Activated T-cell treated with anti-CD3 and anti-CD28 coated beads for 48 hours (primary cell): Measurements from ENCODE around the gene HGFAC.

Experiments
- DNase-seq: peaks from one replicate; pipeline ENCODE4 v3.0.0-alpha.2; 2020; ENCODE audit warnings: low read depth

HGFAC gene

GRCh38 chr4:3486541-3487540 is 45.1 kb downstream of the HGFAC start:
- no peak for DNase-seq

GRCh38 chr4:3487861-3488260 is 46.1 kb downstream of the HGFAC start:
- DNase-seq: no peak

GRCh38 chr4:3488820-3489219 is 47.1 kb downstream of the HGFAC start:
- no peak for DNase-seq

GRCh38 chr4:3489451-3489962 is 47.7 kb downstream of the HGFAC start:
- no peak for DNase-seq

GRCh38 chr4:3491681-3492405 is 50.1 kb downstream of the HGFAC start:
- DNase-seq: no peak

- DNase-seq: no peak
Measured at GRCh38 chr4:3492741-3493719, 51.3 kb downstream of the HGFAC start.

- DNase-seq: no peak
Measured at GRCh38 chr4:3493720-3494461, 52.1 kb downstream of the HGFAC start.

GRCh38 chr4:3494462-3494871 is 52.7 kb downstream of the HGFAC start:
- DNase-seq: no peak

GRCh38 chr4:3495204-3495975 is 53.6 kb downstream of the HGFAC start:
- DNase-seq: no peak

GRCh38 chr4:3496021-3496420 is 54.3 kb downstream of the HGFAC start:
- DNase-seq: no peak

- no peak for DNase-seq
Measured at GRCh38 chr4:3497095-3497494, 55.3 kb downstream of the HGFAC start.

GRCh38 chr4:3497523-3498389 is 56.0 kb downstream of the HGFAC start:
- no peak for DNase-seq

- DNase-seq: no peak
Measured at GRCh38 chr4:3498407-3498806, 56.6 kb downstream of the HGFAC start.
